Right kidney (tissue), 1 donor: ENCODE measurements around the gene IL1RAPL1.
"Not testable (repeated sequence)": the region's sequence is repeated elsewhere in the genome, so short reads cannot be mapped to it uniquely, and the experiment has no call there.

Experiments
- DNase-seq: peaks from one replicate; pipeline ENCODE4 v3.0.0-alpha.2; 2016

The IL1RAPL1 gene

GRCh38 chrX:28787206-28787605 is 200.0 kb downstream of the IL1RAPL1 start:
- no peak for DNase-seq

DNA sequence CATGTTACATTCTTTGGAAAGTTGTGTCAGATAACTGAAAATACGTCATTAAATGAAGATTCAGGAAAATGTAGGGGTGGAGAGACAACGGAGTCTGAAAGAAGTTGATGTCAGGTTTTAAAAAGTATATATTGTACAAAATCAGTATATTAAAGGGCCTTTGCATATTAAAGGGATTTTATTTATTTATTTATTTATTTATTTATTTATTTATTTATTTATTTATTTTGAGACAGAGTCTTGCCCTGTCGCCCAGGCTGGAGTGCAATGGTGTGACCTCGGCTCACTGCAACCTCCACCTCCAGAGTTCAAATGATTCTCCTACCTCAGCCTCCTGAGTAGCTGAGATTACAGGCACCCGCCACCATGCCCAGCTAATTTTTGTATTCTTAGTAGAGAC is 213.4 kb downstream of the IL1RAPL1 start:
- not testable (repeated sequence) for DNase-seq

- DNase-seq = no peak
Measured at GRCh38 chrX:28802625-28803024, 215.4 kb downstream of the IL1RAPL1 start.

- DNase-seq = no peak
Measured at GRCh38 chrX:28835991-28836390, 248.7 kb downstream of the IL1RAPL1 start.

DNA sequence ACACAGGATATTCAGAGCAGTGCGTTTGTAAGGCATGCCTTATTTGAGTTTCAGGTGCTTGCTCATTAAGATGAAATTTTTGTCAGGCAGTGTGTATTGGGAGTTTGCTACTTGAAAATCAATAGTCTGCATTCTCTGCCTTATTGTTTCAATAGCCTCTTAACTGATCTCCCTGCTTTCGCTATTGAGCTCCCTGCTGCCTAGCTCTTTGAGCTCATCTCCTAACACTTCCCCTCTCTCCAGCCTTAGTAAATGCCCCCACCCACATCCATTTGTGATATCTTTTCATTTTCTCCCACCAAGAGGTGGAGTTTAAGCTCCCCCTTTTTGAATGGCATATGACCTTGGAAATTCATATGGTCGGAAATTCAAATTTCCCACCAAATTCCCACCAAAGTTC is 256.6 kb downstream of the IL1RAPL1 start:
- DNase-seq = no peak

- no peak for DNase-seq
Measured at GRCh38 chrX:28847423-28847822, 260.2 kb downstream of the IL1RAPL1 start.

DNA sequence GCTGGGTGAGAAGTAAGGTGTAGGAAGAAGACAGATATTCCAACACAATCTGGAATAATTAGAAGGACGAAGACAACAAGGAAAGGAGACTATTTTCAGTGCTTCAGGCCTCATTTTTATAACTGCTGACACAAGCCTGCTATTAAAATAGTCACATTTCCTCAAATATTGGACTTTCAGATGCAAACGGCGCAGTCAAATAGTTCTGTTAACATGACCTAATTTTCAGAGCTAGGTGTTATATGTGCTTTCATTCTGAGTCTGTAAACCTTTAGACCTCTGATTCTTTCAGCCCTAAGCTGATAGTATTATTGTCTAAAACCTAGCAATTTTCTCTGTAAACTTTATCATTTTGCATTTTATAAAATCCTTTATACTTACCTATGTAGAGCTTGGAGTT is 261.5 kb downstream of the IL1RAPL1 start:
- no peak for DNase-seq

- no peak for DNase-seq
Measured at GRCh38 chrX:28850955-28851354, 263.7 kb downstream of the IL1RAPL1 start.

- no peak for DNase-seq
Measured at GRCh38 chrX:28851871-28852270, 264.6 kb downstream of the IL1RAPL1 start.

DNA sequence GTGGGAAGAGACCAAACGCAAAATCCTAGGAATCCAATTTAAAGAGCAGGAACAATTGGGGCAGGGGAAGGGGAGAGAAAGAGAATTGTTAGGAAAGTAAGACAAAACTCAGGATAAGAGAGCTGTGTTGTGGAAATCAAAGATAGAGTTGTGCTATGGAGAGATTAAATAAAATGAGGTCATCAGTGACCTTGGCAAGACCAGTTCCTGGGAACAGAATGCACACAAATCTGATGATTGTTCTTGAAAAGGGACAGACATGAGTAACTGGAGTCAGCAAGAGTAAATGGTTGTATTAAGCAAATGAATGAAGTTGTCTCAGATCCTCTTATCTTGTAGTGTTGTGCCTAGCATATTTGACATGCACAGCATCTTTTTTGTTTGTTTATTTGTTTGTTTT is 267.4 kb downstream of the IL1RAPL1 start:
- no peak for DNase-seq

- no peak for DNase-seq
Measured at GRCh38 chrX:28876408-28876807, 289.2 kb downstream of the IL1RAPL1 start.

DNA sequence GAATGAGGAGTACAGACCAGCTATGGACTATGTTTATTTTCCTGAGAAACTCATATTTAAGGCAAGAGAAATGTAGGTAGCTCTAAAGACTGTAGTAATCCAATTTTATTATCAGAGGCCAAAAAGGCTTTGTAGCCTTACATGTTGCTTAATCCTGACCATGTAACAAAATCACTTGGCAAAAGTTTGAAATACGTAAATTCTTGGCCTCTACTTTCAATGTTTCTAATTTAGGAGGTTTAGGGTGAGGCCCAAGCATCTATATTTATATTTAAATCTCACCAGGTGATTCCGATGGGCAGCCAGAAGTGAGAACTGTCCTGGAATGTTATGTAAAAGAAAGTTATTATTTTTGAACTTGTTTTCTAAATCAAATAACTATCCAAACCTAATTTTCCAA is 289.7 kb downstream of the IL1RAPL1 start:
- no peak for DNase-seq

- DNase-seq = no peak
Measured at GRCh38 chrX:28880136-28880535, 292.9 kb downstream of the IL1RAPL1 start.

- no peak for DNase-seq
Measured at GRCh38 chrX:28884823-28885222, 297.6 kb downstream of the IL1RAPL1 start.

- no peak for DNase-seq
Measured at GRCh38 chrX:28888416-28888815, 301.2 kb downstream of the IL1RAPL1 start.

DNA sequence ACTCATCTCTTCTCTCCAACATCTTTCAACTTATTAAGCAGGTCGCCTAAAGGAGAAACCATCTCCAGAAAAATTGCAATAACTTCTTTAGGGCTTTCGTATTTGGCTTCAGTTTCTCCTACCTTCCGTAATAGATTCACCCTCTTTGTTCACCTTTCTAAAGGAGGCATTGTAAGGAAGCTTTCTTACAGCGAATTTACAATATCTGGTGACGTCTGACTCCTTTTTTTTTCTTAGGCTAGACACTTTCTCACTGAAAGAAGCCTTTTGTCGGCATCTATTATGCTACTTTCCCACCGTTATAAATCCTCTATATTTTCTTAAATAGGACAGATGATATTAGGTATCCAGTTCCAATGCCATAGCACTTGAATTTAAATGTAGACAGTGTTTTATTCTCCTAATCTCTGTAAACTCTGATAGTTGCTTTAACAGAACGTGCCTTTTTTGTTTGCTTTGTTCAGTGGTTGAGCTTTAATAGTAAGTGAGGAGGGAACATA is 302.4 kb downstream of the IL1RAPL1 start:
- DNase-seq = no peak

DNA sequence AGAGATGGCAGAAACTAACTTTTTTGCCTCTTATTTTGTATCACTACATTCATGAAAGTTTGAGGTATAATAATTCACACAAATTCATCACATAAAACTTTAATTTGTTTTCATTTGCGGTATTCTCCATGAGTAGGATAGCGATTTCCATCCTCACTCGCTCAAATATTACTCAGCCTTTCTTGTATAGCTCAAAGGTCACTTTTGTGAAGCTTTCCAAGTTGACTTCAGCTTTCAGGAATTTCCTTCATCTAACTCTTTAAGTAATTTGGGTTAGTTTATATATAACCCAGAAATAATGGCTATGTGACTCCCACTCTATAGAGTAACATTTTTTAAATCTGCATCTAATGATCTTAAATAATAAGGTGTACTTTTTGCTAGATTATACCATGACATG is 314.4 kb downstream of the IL1RAPL1 start:
- no peak for DNase-seq

DNA sequence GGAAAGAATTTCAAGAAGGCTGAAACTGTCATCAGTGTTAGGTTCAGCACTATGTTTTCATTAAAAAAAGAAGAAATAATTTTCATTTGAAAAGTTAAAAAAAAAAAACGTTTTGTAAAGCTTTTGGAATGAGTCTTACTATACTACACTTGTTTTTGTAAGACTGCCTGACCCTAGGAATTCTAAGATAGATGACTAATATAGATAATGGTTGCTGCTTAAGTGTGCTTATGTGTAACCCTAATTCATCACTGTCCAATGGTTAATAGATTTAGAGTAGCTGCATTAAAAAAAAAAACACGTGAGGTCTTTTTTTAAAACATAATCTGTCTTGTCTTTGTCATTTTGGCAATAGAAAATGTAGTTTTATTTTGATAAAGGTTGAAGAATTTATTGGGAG is 323.2 kb downstream of the IL1RAPL1 start:
- DNase-seq = no peak

- DNase-seq = no peak
Measured at GRCh38 chrX:28920153-28920943, 333.1 kb downstream of the IL1RAPL1 start.

DNA sequence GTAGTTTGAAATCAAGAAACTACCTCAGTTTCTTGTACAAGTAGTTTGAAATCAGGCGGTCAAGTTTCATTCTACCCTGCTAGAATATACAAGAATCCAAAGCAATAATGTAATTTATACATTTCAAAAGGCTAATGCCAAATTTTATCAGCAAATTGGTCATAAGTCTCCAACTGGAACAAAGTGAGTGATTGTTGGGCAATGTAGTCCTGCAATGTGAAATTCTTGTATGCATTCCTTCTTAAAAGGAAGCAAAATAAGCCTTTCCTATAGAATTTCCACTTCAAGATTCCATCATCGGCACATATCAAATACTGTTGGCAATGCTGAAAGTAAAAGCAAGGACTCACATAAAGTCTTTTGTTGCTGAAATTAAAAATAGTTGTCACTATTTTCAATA is 334.9 kb downstream of the IL1RAPL1 start:
- no peak for DNase-seq

DNA sequence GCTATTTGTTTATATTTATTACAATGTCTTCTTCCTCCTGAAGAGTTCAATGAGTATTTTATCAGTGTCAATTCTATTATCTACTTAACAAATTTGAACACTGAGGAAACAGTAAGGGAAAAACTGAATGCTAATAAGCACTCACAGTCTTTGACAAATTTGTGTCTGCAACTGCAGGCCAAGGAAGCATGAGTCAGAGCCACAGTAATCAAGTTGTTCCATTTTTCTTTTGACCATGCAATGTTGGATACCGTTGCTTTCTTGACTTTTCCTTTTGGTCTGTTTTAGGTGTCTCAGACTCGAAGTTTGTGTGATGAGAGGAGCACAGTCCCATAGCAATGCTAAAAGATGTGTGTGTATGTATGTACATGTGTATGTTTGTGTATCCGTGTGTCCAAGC is 359.6 kb downstream of the IL1RAPL1 start:
- DNase-seq = no peak

- DNase-seq = no peak
Measured at GRCh38 chrX:28960063-28960462, 372.8 kb downstream of the IL1RAPL1 start.

GRCh38 chrX:28966331-28966730 is 379.1 kb downstream of the IL1RAPL1 start:
- DNase-seq = no peak

- no peak for DNase-seq
Measured at GRCh38 chrX:28969126-28969525, 381.9 kb downstream of the IL1RAPL1 start.

DNA sequence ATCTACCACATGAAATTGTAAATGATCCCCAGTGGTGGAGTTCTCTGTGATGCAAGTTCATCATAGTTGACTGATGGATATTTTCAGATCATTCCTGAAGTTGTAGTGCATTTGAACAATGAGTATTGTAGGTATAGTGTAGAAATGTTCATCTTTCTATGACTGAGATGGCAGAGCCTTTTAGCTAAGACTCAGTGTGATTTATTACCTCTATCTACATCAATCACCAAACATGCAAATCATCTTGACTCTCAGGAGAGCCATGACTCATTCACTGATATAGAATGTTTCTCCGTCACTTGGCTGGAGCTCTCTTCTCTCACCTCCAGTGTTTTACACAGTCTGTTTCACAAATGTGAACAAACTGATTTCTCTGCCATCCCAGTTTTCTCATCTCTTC is 392.6 kb downstream of the IL1RAPL1 start:
- DNase-seq = no peak
